Effector CD4-positive, alpha-beta T cell (primary cell): ENCODE data around the gene TPCN2.
"Not testable (repeated sequence)": the region's sequence is repeated elsewhere in the genome, so short reads cannot be mapped to it uniquely, and the experiment has no call there.

Experiments
- DNase-seq: peaks from one replicate; pipeline ENCODE4 v3.0.0-alpha.2; 2020

Gene TPCN2

GRCh38 chr11:69132301-69132670, 83.6 kb downstream of the TPCN2 start:
- no peak for DNase-seq

- DNase-seq = no peak
Observed at GRCh38 chr11:69133251-69133650, 84.5 kb downstream of the TPCN2 start.

- DNase-seq = not testable (repeated sequence)
Observed at GRCh38 chr11:69134182-69134581, 85.5 kb downstream of the TPCN2 start.

GRCh38 chr11:69134957-69135356, 86.2 kb downstream of the TPCN2 start:
- DNase-seq = no peak

GRCh38 chr11:69135420-69136363, 87.0 kb downstream of the TPCN2 start:
- DNase-seq = no peak

- no peak for DNase-seq
Observed at GRCh38 chr11:69136471-69136870, 87.7 kb downstream of the TPCN2 start.

- DNase-seq = no peak
Observed at GRCh38 chr11:69137151-69137844, 88.6 kb downstream of the TPCN2 start.

- no peak for DNase-seq
Observed at GRCh38 chr11:69138265-69138664, 89.5 kb downstream of the TPCN2 start.

- not testable (repeated sequence) for DNase-seq
Observed at GRCh38 chr11:69140161-69140560, 91.4 kb downstream of the TPCN2 start.

GRCh38 chr11:69140635-69141034, 91.9 kb downstream of the TPCN2 start:
- no peak for DNase-seq

- DNase-seq = no peak
Observed at GRCh38 chr11:69141742-69142141, 93.0 kb downstream of the TPCN2 start.

- DNase-seq = no peak
Observed at GRCh38 chr11:69142895-69143294, 94.2 kb downstream of the TPCN2 start.

GRCh38 chr11:69144316-69145049, 95.8 kb downstream of the TPCN2 start:
- no peak for DNase-seq

GRCh38 chr11:69145050-69145380, 96.3 kb downstream of the TPCN2 start:
- DNase-seq = no peak

GRCh38 chr11:69148377-69148762, 99.6 kb downstream of the TPCN2 start:
- no peak for DNase-seq

GRCh38 chr11:69148806-69149205, 100.1 kb downstream of the TPCN2 start:
- DNase-seq = no peak

GRCh38 chr11:69149338-69150045, 100.8 kb downstream of the TPCN2 start:
- DNase-seq = not testable (repeated sequence)

GRCh38 chr11:69150175-69150574, 101.4 kb downstream of the TPCN2 start:
- no peak for DNase-seq

GRCh38 chr11:69151836-69152235, 103.1 kb downstream of the TPCN2 start:
- DNase-seq = no peak

GRCh38 chr11:69152733-69153421, 104.1 kb downstream of the TPCN2 start:
- DNase-seq = no peak

- no peak for DNase-seq
Observed at GRCh38 chr11:69153661-69154060, 104.9 kb downstream of the TPCN2 start.

GRCh38 chr11:69154211-69154913, 105.6 kb downstream of the TPCN2 start:
- DNase-seq = no peak
